ENCODE results near the gene PREP.
A peak's percentile ranks its signal among the peaks of the same experiment; 100 is the strongest.
"Not testable (repeated sequence)": the region's sequence is repeated elsewhere in the genome, so short reads cannot be mapped to it uniquely, and the experiment has no call there.

Gene PREP

DNA sequence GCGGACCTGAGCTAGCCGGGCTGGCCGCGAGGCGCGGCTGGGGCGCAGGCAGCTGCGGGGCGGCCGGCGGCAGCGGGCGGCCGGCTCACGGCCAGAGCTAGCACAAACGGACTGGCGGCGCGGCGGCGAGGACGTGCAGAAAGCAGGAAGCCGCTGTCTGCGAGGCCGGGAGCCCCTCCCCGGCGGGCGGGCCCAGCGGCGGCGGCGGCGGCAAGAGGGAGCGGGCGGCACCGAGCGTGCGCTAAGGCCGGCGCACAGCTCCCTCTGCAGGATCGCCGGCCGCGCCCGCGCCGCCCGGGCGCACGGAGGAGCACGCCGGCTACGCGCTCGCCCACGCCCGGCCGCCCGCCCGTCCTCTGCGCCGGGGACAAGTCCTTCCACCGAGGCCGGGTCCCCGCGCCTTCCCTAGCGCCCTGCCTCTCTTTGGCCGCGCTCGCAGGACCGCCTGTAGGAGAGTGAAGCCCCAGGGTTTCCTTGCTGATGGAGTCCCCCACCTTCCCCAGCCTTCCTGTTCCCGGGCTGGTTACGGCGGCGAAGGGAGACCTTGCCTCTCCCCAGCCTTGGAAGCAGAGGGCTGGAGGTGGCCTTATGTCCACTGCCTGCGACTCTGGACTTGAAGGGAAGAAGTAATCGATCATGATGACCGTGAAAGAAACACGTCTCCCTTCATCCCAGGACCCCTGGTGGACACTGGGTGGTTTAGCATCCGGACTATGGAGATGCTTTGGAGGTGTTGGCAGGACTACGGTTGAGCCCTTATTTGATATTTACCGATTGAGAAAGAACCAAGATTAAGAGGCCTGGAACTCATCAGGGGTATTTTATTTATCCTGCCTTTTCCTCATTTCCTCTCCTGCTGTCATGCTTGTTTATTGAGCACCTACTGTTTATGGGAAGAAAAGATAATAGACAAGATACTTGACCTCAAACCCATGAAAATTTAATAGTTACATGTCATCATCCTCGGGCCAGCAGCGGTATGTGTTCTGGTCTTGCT is at the start of gene PREP:
Gene PREP (minus strand): TSS at position 144 of the 997 bp plus-strand sequence. CDS start 191 bp downstream, outside the sequence.
- DNase-seq = peak; percentile 73

- DNase-seq = no peak
Observed at GRCh38 chr6:105452376-105452775, 49.5 kb upstream of the PREP start.

DNA sequence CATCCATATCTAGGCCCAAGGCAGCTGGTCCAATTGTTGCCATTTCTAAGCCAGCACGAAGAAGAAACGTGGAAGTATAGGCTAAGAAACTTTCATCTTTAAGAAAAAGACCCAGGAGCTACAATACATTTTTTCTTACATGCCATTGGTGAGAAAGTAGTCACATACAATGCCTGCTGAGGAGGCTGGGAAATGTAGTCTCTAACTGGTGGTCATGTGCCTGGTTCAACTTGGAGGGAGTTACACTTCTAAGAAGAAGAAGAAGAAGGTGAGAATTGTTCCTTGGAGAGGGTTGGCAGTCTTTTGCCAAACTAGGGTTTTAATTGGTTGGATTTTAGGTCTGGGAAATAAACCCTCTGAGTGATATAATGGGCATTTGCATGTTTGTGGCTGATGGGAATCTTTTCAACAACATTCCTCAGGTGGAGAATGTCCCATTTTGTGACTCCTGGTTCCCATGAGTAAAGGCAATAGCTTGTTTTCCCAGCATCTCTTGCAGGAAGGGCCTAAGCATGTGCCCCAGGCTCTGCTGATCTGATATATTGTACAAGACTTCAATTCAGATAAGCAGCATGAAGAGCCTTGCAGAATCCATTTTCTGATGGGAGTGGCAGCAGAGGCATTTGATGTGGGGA is 47.0 kb upstream of the PREP start:
- DNase-seq = no peak

DNA sequence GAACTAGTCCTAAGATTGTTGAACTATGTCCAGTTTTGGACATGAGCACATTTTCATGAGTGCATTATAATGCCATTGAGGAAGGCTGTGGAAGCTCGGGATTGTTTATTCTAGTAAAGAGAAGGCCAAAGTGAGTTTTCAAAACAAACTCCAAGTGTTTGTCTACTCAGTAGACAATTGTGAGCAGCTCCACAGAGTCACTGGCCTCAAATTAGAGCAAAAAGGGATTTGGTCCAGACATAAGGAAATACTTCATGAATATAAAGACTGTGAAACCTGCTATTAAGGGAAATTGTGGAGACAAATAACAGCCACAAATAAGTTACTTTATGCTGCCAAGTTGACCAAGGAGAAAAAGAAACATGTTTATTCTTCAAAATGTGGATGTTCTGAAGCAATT is 42.6 kb upstream of the PREP start:
- DNase-seq = no peak

- no peak for DNase-seq
Observed at GRCh38 chr6:105443941-105444340, 41.1 kb upstream of the PREP start.

GRCh38 chr6:105442369-105442768 is 39.5 kb upstream of the PREP start:
- no peak for DNase-seq

GRCh38 chr6:105437236-105437635 is 34.4 kb upstream of the PREP start:
- DNase-seq = no peak

GRCh38 chr6:105433723-105434122 is 30.8 kb upstream of the PREP start:
- no peak for DNase-seq

DNA sequence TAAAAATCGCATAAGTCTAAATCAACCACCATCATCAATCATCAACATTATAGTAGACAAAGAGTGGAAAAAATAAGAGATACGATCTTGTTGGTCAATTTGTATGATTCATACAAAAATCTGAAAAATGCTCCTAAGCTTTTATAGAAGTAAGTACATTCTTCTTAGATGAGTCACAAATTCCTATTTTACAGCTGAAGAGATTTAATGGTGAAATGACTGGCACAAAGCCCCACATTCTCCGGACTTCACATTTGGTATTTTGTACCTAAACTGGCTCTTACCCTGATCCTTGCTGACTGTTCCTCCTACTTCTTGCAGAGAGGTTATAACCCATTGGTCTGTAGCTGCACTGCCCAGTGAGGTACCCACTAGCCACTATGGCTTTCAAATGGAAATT is 29.9 kb upstream of the PREP start:
- no peak for DNase-seq

DNA sequence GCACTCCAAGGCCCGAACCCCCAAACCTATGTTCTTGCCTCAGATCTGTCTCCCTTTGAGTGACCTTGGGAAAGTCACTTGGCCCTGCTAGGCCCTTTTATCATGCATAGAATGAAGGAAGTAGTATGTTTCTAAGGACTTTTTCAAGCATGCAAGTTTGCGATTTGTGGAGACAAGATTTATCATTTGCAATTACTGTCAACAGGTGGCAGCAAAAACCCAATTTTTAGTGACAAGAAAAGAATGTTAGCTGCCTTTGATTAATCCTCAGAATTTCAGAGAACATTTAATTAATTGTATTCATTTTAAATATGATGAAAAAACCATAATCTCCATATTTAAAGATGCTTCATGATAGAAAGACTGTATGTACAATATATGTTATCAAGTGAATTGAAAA is 28.3 kb upstream of the PREP start:
- DNase-seq = no peak

DNA sequence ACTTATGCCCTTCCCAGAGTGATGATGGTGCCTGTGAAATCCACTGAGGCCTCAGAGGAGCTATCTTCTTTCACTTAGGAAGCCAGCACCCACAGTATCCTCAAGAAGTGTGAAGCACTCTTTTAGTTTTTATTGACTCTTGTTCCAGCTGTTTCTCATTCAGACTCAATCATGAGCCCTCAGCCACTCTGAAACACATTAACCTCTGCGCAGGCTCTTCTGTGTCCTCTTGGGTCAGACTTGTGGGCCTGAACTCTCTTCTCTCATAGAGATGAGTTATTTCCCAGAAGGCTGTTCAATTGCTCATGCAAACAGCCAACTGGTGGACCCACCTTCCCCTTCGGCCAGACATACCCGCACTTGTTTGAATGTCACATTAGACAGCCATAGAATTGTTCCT is 27.8 kb upstream of the PREP start:
- no peak for DNase-seq

DNA sequence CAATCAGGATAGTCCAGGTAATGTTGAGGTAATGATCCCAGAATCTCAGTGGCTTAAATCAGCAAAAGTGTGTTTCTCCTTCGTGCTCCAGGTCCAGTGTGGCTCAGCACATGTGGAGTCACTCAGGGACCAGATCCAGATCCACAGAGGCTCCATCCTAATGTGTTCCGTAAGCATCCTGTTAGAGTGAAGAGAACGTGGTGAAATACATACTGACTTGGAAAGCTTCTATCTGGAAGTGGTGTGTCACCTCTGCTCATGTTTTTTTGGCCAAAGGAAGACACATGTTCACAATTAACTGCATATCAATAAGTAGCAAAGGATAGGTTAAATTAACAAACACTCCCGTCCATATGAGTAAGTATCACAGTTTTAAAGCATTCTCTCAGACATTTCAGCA is 26.8 kb upstream of the PREP start:
- no peak for DNase-seq

DNA sequence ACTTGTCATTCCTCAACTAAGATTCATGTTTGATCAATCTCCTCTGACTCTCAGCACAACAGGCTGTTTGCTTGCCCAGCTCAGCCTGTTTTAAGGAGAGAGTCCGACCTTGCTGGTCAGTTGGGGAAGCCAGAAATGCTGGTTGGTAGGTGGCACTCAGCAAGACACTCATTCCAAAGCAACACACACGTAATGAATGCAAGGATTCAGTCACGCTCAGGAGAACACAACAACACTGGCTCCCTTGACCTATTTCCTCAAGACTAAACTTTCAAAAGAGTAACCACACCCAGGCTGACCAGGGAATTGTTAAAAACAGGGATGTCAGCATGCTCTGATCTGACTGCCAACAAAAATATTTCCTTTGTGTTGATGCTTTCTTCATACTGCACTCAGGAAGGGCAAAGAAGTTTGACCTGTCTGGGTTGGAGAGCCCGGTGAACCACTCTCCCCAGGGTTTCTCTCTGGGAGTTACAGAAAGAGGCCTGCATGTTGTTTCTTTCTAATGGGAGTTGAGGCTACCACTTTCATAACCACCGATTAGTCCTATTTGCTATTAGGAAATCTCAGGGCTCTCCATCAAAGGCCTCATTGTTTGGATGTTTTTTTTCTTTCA is 25.6 kb upstream of the PREP start:
- no peak for DNase-seq

GRCh38 chr6:105424175-105424783 is 21.4 kb upstream of the PREP start:
- peak; percentile 38 for DNase-seq

DNA sequence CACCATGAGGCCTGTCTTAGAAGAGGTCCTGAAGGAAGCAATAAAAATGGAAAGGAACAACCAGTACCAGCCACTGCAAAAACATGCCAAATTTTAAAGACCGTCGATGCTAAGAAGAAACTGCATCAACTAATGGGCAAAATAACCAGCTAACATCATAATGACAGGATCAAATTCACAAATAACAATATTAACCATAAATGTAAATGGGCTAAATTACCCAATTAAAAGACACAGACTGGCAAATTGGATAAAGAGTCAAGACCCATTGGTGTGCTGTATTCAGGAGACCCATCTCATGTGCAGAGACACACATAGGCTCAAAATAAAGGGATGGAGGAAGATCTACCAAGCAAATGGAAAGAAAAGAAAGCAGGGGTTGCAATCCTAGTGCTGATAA is 14.1 kb upstream of the PREP start:
- DNase-seq = not testable (repeated sequence)

- no peak for DNase-seq
Observed at GRCh38 chr6:105409734-105410133, 6.9 kb upstream of the PREP start.

- peak; percentile 11 for DNase-seq
Observed at GRCh38 chr6:105402090-105402938, 568 bp downstream of the PREP start.

DNA sequence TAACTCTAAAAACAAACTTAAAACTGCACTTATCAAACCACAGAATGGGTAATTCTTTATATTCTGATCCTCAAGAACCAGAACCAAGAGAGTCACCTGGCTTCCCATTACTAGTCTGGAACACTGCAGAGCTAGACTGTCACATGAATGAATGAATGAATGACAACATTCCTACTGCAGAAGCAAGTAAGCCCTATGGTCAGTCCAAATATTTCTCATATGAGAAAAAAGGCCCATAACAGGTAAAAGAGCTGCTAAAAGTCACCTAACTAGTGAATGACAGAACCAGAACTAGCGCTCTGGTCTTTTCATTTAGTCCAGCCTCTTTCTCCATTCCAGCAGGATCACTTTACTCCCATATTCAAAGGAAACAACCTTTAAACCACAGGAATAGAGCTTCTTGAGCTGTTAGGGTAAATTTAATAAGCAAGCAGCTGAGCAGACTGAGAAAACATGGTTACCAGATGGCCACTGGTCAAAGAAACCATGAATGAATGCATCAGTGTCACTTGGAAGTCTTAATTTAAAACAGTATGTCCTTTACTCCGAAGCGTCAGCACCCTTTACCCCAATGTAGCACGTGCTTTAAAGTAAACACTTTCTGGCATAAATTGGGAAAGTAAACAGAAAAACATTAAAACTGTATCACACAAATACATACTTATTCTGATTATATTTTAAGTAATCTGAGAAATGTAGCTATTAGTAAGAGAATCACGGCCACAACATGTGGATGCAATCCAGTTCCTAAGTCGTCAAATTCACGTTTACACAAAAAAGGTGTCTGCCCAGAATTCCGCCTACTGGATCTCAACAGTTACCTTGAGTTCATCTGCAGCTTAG is 1.4 kb downstream of the PREP start:
- DNase-seq = no peak

DNA sequence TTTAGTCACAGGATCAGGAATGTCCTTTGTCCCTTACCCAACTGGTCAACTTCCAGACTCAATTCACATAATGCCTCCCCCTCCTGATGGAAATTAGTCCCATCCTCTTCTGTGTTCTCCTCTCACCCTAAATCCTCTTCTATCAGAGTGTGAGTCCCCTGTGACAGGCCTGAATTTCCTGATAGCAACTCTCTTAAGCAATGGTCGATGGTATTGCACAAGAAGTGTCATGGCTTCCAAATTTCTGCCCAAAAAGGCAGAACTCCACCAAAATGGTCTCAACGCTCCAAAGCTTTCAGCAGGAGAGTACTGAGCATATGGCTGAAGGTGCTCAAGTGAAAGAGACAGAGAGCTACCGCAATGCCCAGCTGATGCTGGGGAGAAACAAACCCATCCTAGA is 2.4 kb downstream of the PREP start:
- DNase-seq = no peak

- DNase-seq = no peak
Observed at GRCh38 chr6:105398859-105399258, 4.0 kb downstream of the PREP start.

DNA sequence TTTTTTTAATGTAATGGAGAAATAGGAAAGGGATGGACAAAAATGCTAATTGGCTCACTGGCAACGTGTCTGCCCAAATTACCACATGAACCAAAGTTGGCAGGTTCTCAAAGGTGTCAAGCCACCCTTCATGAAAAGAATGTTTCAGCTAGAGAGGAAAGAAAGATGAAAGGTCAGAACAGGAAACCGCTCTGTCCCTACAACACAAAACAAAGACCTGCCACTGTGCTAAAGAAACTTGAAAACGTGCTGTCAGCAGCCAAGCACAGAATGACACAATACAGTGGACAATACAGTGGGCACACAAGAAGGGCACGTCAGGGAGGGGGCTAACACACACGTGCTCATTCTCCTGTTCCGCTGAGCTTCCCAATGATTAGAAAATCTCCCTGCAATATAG is 4.9 kb downstream of the PREP start:
- no peak for DNase-seq
